ENCODE measurements around the gene SERPINB10.

The SERPINB10 gene

GRCh38 chr18:63947051-63947790 is 39.5 kb downstream of the SERPINB10 start:
- DNase-seq (ENCODE audit: low read depth in 2 of 3, low spot score in 1 of 3) = no peak

GRCh38 chr18:63949068-63949737 is 41.4 kb downstream of the SERPINB10 start, which contains the start of gene HMSD:
Gene HMSD (plus strand): TSS chr18:63949301. CDS start chr18:63953456, 4,155 bp downstream.
- DNase-seq (ENCODE audit: low read depth in 2 of 3, low spot score in 1 of 3) = peak; percentile 49 to 73 (median 54)

- no peak for DNase-seq (ENCODE audit: low read depth in 2 of 3, low spot score in 1 of 3)
Measured at GRCh38 chr18:63951302-63951705, 43.5 kb downstream of the SERPINB10 start.

- DNase-seq (ENCODE audit: low read depth in 2 of 3, low spot score in 1 of 3) = no peak
Measured at GRCh38 chr18:63953811-63954210, 46.1 kb downstream of the SERPINB10 start.

GRCh38 chr18:63956755-63957154 is 49.0 kb downstream of the SERPINB10 start:
- DNase-seq (ENCODE audit: low read depth in 2 of 3, low spot score in 1 of 3) = no peak

GRCh38 chr18:63960891-63961290 is 53.1 kb downstream of the SERPINB10 start:
- DNase-seq (ENCODE audit: low read depth in 2 of 3, low spot score in 1 of 3) = no peak

GRCh38 chr18:63961435-63961980 is 53.8 kb downstream of the SERPINB10 start:
- no peak for DNase-seq (ENCODE audit: low read depth in 2 of 3, low spot score in 1 of 3)

GRCh38 chr18:63962137-63962536 is 54.4 kb downstream of the SERPINB10 start:
- no peak for DNase-seq (ENCODE audit: low read depth in 2 of 3, low spot score in 1 of 3)

- DNase-seq (ENCODE audit: low read depth in 2 of 3, low spot score in 1 of 3) = peak in 1 of 3 donors; percentile 14
Measured at GRCh38 chr18:63963615-63964256, 56.0 kb downstream of the SERPINB10 start.

GRCh38 chr18:63964908-63965307 is 57.1 kb downstream of the SERPINB10 start:
- DNase-seq (ENCODE audit: low read depth in 2 of 3, low spot score in 1 of 3) = no peak

GRCh38 chr18:63965716-63966330 is 58.1 kb downstream of the SERPINB10 start:
- no peak for DNase-seq (ENCODE audit: low read depth in 2 of 3, low spot score in 1 of 3)

- DNase-seq (ENCODE audit: low read depth in 2 of 3, low spot score in 1 of 3) = peak; percentile 69 to 79 (median 72)
Measured at GRCh38 chr18:63969942-63970808, 62.4 kb downstream of the SERPINB10 start, which contains the start of gene SERPINB8. Gene SERPINB8 (plus strand): TSS chr18:63970081. CDS start chr18:63978309, 8,228 bp downstream.

- no peak for DNase-seq (ENCODE audit: low read depth in 2 of 3, low spot score in 1 of 3)
Measured at GRCh38 chr18:63970809-63971205, 63.0 kb downstream of the SERPINB10 start.

- no peak for DNase-seq (ENCODE audit: low read depth in 2 of 3, low spot score in 1 of 3)
Measured at GRCh38 chr18:63971320-63972001, 63.7 kb downstream of the SERPINB10 start.

- DNase-seq (ENCODE audit: low read depth in 2 of 3, low spot score in 1 of 3) = no peak
Measured at GRCh38 chr18:63972002-63972376, 64.2 kb downstream of the SERPINB10 start.

- no peak for DNase-seq (ENCODE audit: low read depth in 2 of 3, low spot score in 1 of 3)
Measured at GRCh38 chr18:63974991-63975390, 67.2 kb downstream of the SERPINB10 start.

GRCh38 chr18:63975628-63976027 is 67.9 kb downstream of the SERPINB10 start:
- DNase-seq (ENCODE audit: low read depth in 2 of 3, low spot score in 1 of 3) = no peak

GRCh38 chr18:63977040-63977439 is 69.3 kb downstream of the SERPINB10 start:
- DNase-seq (ENCODE audit: low read depth in 2 of 3, low spot score in 1 of 3) = no peak

- DNase-seq (ENCODE audit: low read depth in 2 of 3, low spot score in 1 of 3) = no peak
Measured at GRCh38 chr18:63979409-63979920, 71.7 kb downstream of the SERPINB10 start.
